Measurements from ENCODE around the gene DLG2. TPM values are rescaled to one million over a fixed set of nuclear protein-coding genes. Genes with fewer than 3 reads are reported as not detected.

Gene DLG2
- total RNA-seq, 3 donors from 2014 or later (not counting 1 experiment from before 2014, with no cell fraction given), result 1.7 to 2.9 (median 2.2) TPM

GRCh38 chr11:85534806-85535205, 92.3 kb downstream of the DLG2 start:
- Mint-ChIP-seq H3K27me3 (ENCODE audit: low read depth in 2 of 2) (no peaks in the 10 kb centered on the region), H3K4me3 (no peak overlapping the region), H3K4me1 (no peaks in the 10 kb centered on the region), H3K9me3 (peaks cover 3 to 5% of the 10 kb centered on the region in 2 donors), H3K27ac (no peak overlapping the region), H3K36me3 (peaks cover 8% of the 10 kb centered on the region)
- H3K36me3 ChIP-seq (ENCODE audit: control insufficient read depth, insufficient read depth, low read length), result no peaks in the 10 kb centered on the region
- peaks cover 3% of the 10 kb centered on the region for H3K9me3 ChIP-seq (ENCODE audit: control insufficient read depth, insufficient read depth, low read length)
- intact Hi-C loops (cut with micrococcal nuclease), result no loop called here
- ATAC-seq (no peak), DNase-seq (no peak)
- TF ChIP-seq CTCF (IDR thresholded peaks at IDR 0.05), result no peak
- 93% methylated on average over 2 of the region's 3 CpGs for WGBS (ENCODE audit: insufficient coverage)
- H3K27ac ChIP-seq (ENCODE audit: low read length), result no peak overlapping the region
- H3K4me1 ChIP-seq (ENCODE audit: control insufficient read depth, insufficient read depth, low read length), result no peaks in the 10 kb centered on the region
- no peak overlapping the region for H3K4me3 ChIP-seq (ENCODE audit: low read length)
- no peaks in the 10 kb centered on the region for H3K27me3 ChIP-seq (ENCODE audit: control insufficient read depth, insufficient read depth, low read length)

GRCh38 chr11:85531191-85531897, 95.8 kb downstream of the DLG2 start:
- Histone ChIP-seq H3K27ac (ENCODE audit: low read length) (no peak overlapping the region), H3K27me3 (ENCODE audit: control insufficient read depth, insufficient read depth, low read length) (no peaks in the 10 kb centered on the region), H3K9me3 (ENCODE audit: control insufficient read depth, insufficient read depth, low read length) (peaks cover under 1% of the 10 kb centered on the region), H3K4me3 (ENCODE audit: low read length) (no peak overlapping the region), H3K36me3 (ENCODE audit: control insufficient read depth, insufficient read depth, low read length) (no peaks in the 10 kb centered on the region), H3K4me1 (ENCODE audit: control insufficient read depth, insufficient read depth, low read length) (no peaks in the 10 kb centered on the region)
- H3K4me3 Mint-ChIP-seq, result no peak overlapping the region
- WGBS (ENCODE audit: insufficient coverage), result 76% methylated on average over 5 of the region's 5 CpGs
- no peaks in the 10 kb centered on the region for H3K27me3 Mint-ChIP-seq (ENCODE audit: low read depth in 2 of 2)
- DNase-seq (no peak), ATAC-seq (no peak)
- intact Hi-C loops (cut with micrococcal nuclease), result no loop called here
- no peak overlapping the region for H3K27ac Mint-ChIP-seq
- H3K9me3 Mint-ChIP-seq, result peaks cover 3 to 7% of the 10 kb centered on the region in 2 donors
- H3K4me1 Mint-ChIP-seq, result no peaks in the 10 kb centered on the region
- no peak for TF ChIP-seq CTCF (IDR thresholded peaks at IDR 0.05)
- peaks cover 8% of the 10 kb centered on the region for H3K36me3 Mint-ChIP-seq

GRCh38 chr11:85530634-85531033, 96.5 kb downstream of the DLG2 start:
- no peaks in the 10 kb centered on the region for H3K4me1 Mint-ChIP-seq
- H3K4me3 Mint-ChIP-seq, result no peak overlapping the region
- H3K27ac Mint-ChIP-seq, result no peak overlapping the region
- H3K4me1 ChIP-seq (ENCODE audit: control insufficient read depth, insufficient read depth, low read length), result no peaks in the 10 kb centered on the region
- H3K27me3 Mint-ChIP-seq (ENCODE audit: low read depth in 2 of 2), result no peaks in the 10 kb centered on the region
- H3K36me3 ChIP-seq (ENCODE audit: control insufficient read depth, insufficient read depth, low read length), result no peaks in the 10 kb centered on the region
- ATAC-seq (no peak), DNase-seq (no peak)
- intact Hi-C loops (cut with micrococcal nuclease), result no loop called here
- no peaks in the 10 kb centered on the region for H3K27me3 ChIP-seq (ENCODE audit: control insufficient read depth, insufficient read depth, low read length)
- no peaks in the 10 kb centered on the region for H3K9me3 ChIP-seq (ENCODE audit: control insufficient read depth, insufficient read depth, low read length)
- H3K4me3 ChIP-seq (ENCODE audit: low read length), result no peak overlapping the region
- TF ChIP-seq CTCF (IDR thresholded peaks at IDR 0.05), result no peak
- no CpG with 5 or more reads among the region's 1 CpG for WGBS (ENCODE audit: insufficient coverage)
- peaks cover 3 to 7% of the 10 kb centered on the region in 2 donors for H3K9me3 Mint-ChIP-seq
- H3K36me3 Mint-ChIP-seq, result peaks cover 8% of the 10 kb centered on the region
- H3K27ac ChIP-seq (ENCODE audit: low read length), result no peak overlapping the region

- no peaks in the 10 kb centered on the region for H3K4me1 ChIP-seq (ENCODE audit: control insufficient read depth, insufficient read depth, low read length)
These were observed 100.6 kb downstream of the DLG2 start for GRCh38 chr11:85526564-85526963.

More at GRCh38 chr11:85526564-85526963, 100.6 kb downstream of the DLG2 start:
- intact Hi-C loops (cut with micrococcal nuclease), result no loop called here
- no peaks in the 10 kb centered on the region for H3K27me3 ChIP-seq (ENCODE audit: control insufficient read depth, insufficient read depth, low read length)
- Mint-ChIP-seq H3K27ac (no peak overlapping the region), H3K9me3 (peaks cover 2 to 14% of the 10 kb centered on the region in 2 donors), H3K4me3 (no peak overlapping the region), H3K36me3 (no peaks in the 10 kb centered on the region), H3K4me1 (no peaks in the 10 kb centered on the region), H3K27me3 (ENCODE audit: low read depth in 2 of 2) (no peaks in the 10 kb centered on the region)
- no peak for ATAC-seq
- peaks cover 11% of the 10 kb centered on the region for H3K9me3 ChIP-seq (ENCODE audit: control insufficient read depth, insufficient read depth, low read length)
- no peak overlapping the region for H3K27ac ChIP-seq (ENCODE audit: low read length)
- H3K4me3 ChIP-seq (ENCODE audit: low read length), result no peak overlapping the region
- DNase-seq, result no peak
- no peak for TF ChIP-seq CTCF (IDR thresholded peaks at IDR 0.05)
- no peaks in the 10 kb centered on the region for H3K36me3 ChIP-seq (ENCODE audit: control insufficient read depth, insufficient read depth, low read length)
